Superior temporal gyrus (tissue), 1 donor: ENCODE measurements around the gene PAX4.

Experiments
- DNase-seq: peaks from one replicate; pipeline ENCODE4 v3.0.0-alpha.2; 2016; ENCODE audit errors: extremely low spot score

The PAX4 gene

GRCh38 chr7:127629268-127629854 is 11.4 kb upstream of the PAX4 start:
- no peak for DNase-seq

- no peak for DNase-seq
These were observed 10.5 kb upstream of the PAX4 start for GRCh38 chr7:127628445-127628844.

- DNase-seq: no peak
These were observed 7.4 kb upstream of the PAX4 start for GRCh38 chr7:127625331-127625730.

- DNase-seq: no peak
These were observed 2.7 kb upstream of the PAX4 start for GRCh38 chr7:127620406-127621233.

GRCh38 chr7:127619681-127620405 is 1.9 kb upstream of the PAX4 start:
- DNase-seq: no peak

- no peak for DNase-seq
These were observed 833 bp upstream of the PAX4 start for GRCh38 chr7:127618775-127619174.

GRCh38 chr7:127616724-127617123 is 1.2 kb downstream of the PAX4 start:
- no peak for DNase-seq

GRCh38 chr7:127612263-127612662 is 5.7 kb downstream of the PAX4 start:
- DNase-seq: no peak

GRCh38 chr7:127609297-127609696 is 8.6 kb downstream of the PAX4 start:
- no peak for DNase-seq

GRCh38 chr7:127608446-127608845 is 9.5 kb downstream of the PAX4 start:
- no peak for DNase-seq

- DNase-seq: no peak
These were observed 17.1 kb downstream of the PAX4 start for GRCh38 chr7:127600885-127601284.

GRCh38 chr7:127598318-127598717 is 19.6 kb downstream of the PAX4 start:
- DNase-seq: no peak

GRCh38 chr7:127595737-127596136 is 22.2 kb downstream of the PAX4 start:
- DNase-seq: no peak

GRCh38 chr7:127594490-127594889 is 23.5 kb downstream of the PAX4 start:
- no peak for DNase-seq

GRCh38 chr7:127592550-127592949 is 25.4 kb downstream of the PAX4 start:
- DNase-seq: no peak

- DNase-seq: no peak
These were observed 26.4 kb downstream of the PAX4 start for GRCh38 chr7:127591591-127591990.

GRCh38 chr7:127591189-127591588 is 26.8 kb downstream of the PAX4 start:
- DNase-seq: no peak

- DNase-seq: no peak
These were observed 28.0 kb downstream of the PAX4 start for GRCh38 chr7:127589896-127590295.

- no peak for DNase-seq
These were observed 29.1 kb downstream of the PAX4 start for GRCh38 chr7:127588697-127589482.

GRCh38 chr7:127588019-127588696 is 29.8 kb downstream of the PAX4 start, which contains the start of gene ARF5:
Gene ARF5 (plus strand): TSS chr7:127588411. CDS start chr7:127588499, 88 bp downstream.
- peak; percentile 85 for DNase-seq

GRCh38 chr7:127587663-127588018 is 30.3 kb downstream of the PAX4 start:
- no peak for DNase-seq
